Measurements from ENCODE around the gene FBXO45. TPM values are rescaled to one million over a fixed set of nuclear protein-coding genes. Genes with fewer than 3 reads are reported as not detected.

Gene FBXO45
- total and polyA plus RNA-seq, 9 of the 15 experiments (the other 6 are each of a cell fraction or from before 2014, with no cell fraction given) = 15.2 to 52.8 (median 37.0) TPM

GRCh38 chr3:196568246-196569002 lies at the start of gene FBXO45, which contains the start of gene WDR53 (continued):
- TF ChIP-seq TSHZ1 (CRISPR knock-in tag; IDR thresholded peaks at IDR 0.05) (no peak), ARID2 (IDR thresholded peaks at IDR 0.05) (no peak), TEAD1 (CRISPR knock-in tag; IDR thresholded peaks at IDR 0.05) (peak in 1 of 2 experiments; percentile 7; a peak in 1 of 4 replicates), ZNF699 (CRISPR knock-in tag; IDR thresholded peaks at IDR 0.05; ENCODE audit: insufficient replicate concordance) (no peak), MNT (conservative IDR thresholded peaks at IDR 0.05) (peak; percentile 83 to 95; a peak in 3 of 4 replicates), CREB3L1 (IDR thresholded peaks at IDR 0.05; ENCODE audit: borderline replicate concordance, low read depth) (peak; percentile 57; the same call in 1 of the 2 replicates), ZBTB11 (CRISPR knock-in tag; IDR thresholded peaks at IDR 0.05) (peak in 2 of 3 experiments; percentile 23 to 84; a peak in 3 of 6 replicates), MAZ (CRISPR knock-in tag; conservative IDR thresholded peaks at IDR 0.05 in 1 of 2, IDR thresholded peaks at IDR 0.05 in 1 of 2) (peak; percentile 89 to 90), TOE1 (IDR thresholded peaks at IDR 0.05; ENCODE audit: borderline replicate concordance) (no peak), TOE1 (CRISPR knock-in tag; IDR thresholded peaks at IDR 0.05; ENCODE audit: borderline replicate concordance, low read depth) (no peak), ZC3H4 (CRISPR knock-in tag; IDR thresholded peaks at IDR 0.05; ENCODE audit: borderline replicate concordance) (no peak), BHLHE40 (IDR thresholded peaks at IDR 0.05; ENCODE audit: low read length) (peak; percentile 36; the same call in 1 of the 2 replicates), WHSC1 (IDR thresholded peaks at IDR 0.05; ENCODE audit: low read length) (no peak), FIP1L1 (IDR thresholded peaks at IDR 0.05; ENCODE audit: low read depth, low read length, poor library complexity, severe bottlenecking) (no peak), RCOR1 (IDR thresholded peaks at IDR 0.05; ENCODE audit: borderline replicate concordance in 1 of 2, low read depth in 2 of 2, low read length in 2 of 2) (peak in 1 of 2 experiments; percentile 52; a peak in 1 of 4 replicates)
